C4-2B (cell line): ENCODE measurements around the gene SLC16A14.

ENCODE experiments used
- ZFX ChIP-seq: fragments of 450-650 bp; IDR thresholded peaks from 2 replicates; pipeline ENCODE4 v1.6.1; 2017
- TF ChIP-seq, protein P1 (sequence below): fragments of 450-650 bp; conservative IDR thresholded peaks from 2 replicates; pipeline ENCODE4 v1.5.1; 2017; ENCODE audit warnings: mild to moderate bottlenecking

- TF ChIP-seq, protein P1, sequence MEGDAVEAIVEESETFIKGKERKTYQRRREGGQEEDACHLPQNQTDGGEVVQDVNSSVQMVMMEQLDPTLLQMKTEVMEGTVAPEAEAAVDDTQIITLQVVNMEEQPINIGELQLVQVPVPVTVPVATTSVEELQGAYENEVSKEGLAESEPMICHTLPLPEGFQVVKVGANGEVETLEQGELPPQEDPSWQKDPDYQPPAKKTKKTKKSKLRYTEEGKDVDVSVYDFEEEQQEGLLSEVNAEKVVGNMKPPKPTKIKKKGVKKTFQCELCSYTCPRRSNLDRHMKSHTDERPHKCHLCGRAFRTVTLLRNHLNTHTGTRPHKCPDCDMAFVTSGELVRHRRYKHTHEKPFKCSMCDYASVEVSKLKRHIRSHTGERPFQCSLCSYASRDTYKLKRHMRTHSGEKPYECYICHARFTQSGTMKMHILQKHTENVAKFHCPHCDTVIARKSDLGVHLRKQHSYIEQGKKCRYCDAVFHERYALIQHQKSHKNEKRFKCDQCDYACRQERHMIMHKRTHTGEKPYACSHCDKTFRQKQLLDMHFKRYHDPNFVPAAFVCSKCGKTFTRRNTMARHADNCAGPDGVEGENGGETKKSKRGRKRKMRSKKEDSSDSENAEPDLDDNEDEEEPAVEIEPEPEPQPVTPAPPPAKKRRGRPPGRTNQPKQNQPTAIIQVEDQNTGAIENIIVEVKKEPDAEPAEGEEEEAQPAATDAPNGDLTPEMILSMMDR, result peak; percentile 86
- no peak for TF ChIP-seq ZFX
These were observed 60.6 kb downstream of the SLC16A14 start for GRCh38 chr2:230007931-230008707.
